ENCODE measurements around the gene SLC22A23. TPM values are rescaled to one million over a fixed set of nuclear protein-coding genes. Genes with fewer than 3 reads are reported as not detected.

Gene SLC22A23
- total RNA-seq, 4 donors from 2014 or later: 7.6 to 13.1 (median 9.5) TPM

GRCh38 chr6:3310051-3310448 is 146.8 kb downstream of the SLC22A23 start:
- 61% methylated on average over 6 of the region's 6 CpGs for WGBS
- H3K27me3 ChIP-seq: no peaks in the 10 kb centered on the region
- TF ChIP-seq CTCF (IDR thresholded peaks at IDR 0.05): no peak
- TF ChIP-seq POLR2A (IDR thresholded peaks at IDR 0.05; ENCODE audit: low read depth): no peak
- no peak for TF ChIP-seq POLR2AphosphoS5 (IDR thresholded peaks at IDR 0.05)
- no peak for TF ChIP-seq EP300 (IDR thresholded peaks at IDR 0.05)
- no peak overlapping the region for H3K4me3 ChIP-seq
- peaks cover 0 to 6% (median 3%) of the 10 kb centered on the region in 4 donors for H3K36me3 ChIP-seq
- no peaks in the 10 kb centered on the region for H3K9me3 ChIP-seq
- intact Hi-C loops (cut with DNase I): no loop called here
- DNase-seq (ENCODE audit: extremely low spot score): no peak
- no peak overlapping the region for H3K27ac ChIP-seq (replicated peaks in 1 of 4)
- peaks cover 0 to 4% (median 0%) of the 10 kb centered on the region in 4 donors for H3K4me1 ChIP-seq

GRCh38 chr6:3309391-3310050 is 147.3 kb downstream of the SLC22A23 start:
- WGBS: 84% methylated on average over 11 of the region's 11 CpGs
- no peak for DNase-seq (ENCODE audit: extremely low spot score)
- intact Hi-C loops (cut with DNase I): no loop called here

GRCh38 chr6:3308106-3308505 is 148.7 kb downstream of the SLC22A23 start:
- peaks cover 0 to 4% (median 0%) of the 10 kb centered on the region in 4 donors for H3K4me1 ChIP-seq
- TF ChIP-seq POLR2AphosphoS5 (IDR thresholded peaks at IDR 0.05) (no peak), POLR2A (IDR thresholded peaks at IDR 0.05; ENCODE audit: low read depth) (no peak), CTCF (IDR thresholded peaks at IDR 0.05) (no peak), EP300 (IDR thresholded peaks at IDR 0.05) (no peak)
- H3K9me3 ChIP-seq: no peaks in the 10 kb centered on the region
- peaks cover 0 to 6% (median 3%) of the 10 kb centered on the region in 4 donors for H3K36me3 ChIP-seq
- H3K27me3 ChIP-seq: no peaks in the 10 kb centered on the region
- WGBS: 97% methylated on average over 10 of the region's 10 CpGs
- no peak for DNase-seq (ENCODE audit: extremely low spot score)
- H3K27ac ChIP-seq (replicated peaks in 1 of 4): no peak overlapping the region
- intact Hi-C loops (cut with DNase I): no loop called here
- H3K4me3 ChIP-seq: no peak overlapping the region

More at GRCh38 chr6:3309391-3310050, 147.3 kb downstream of the SLC22A23 start:
- no peak overlapping the region for H3K4me3 ChIP-seq
- TF ChIP-seq POLR2AphosphoS5 (IDR thresholded peaks at IDR 0.05): no peak
- TF ChIP-seq POLR2A (IDR thresholded peaks at IDR 0.05; ENCODE audit: low read depth): no peak
- no peak for TF ChIP-seq CTCF (IDR thresholded peaks at IDR 0.05)
- TF ChIP-seq EP300 (IDR thresholded peaks at IDR 0.05): no peak
- H3K4me1 ChIP-seq: peaks cover 0 to 4% (median 0%) of the 10 kb centered on the region in 4 donors
- no peaks in the 10 kb centered on the region for H3K27me3 ChIP-seq
- H3K9me3 ChIP-seq: no peaks in the 10 kb centered on the region
- peaks cover 0 to 6% (median 3%) of the 10 kb centered on the region in 4 donors for H3K36me3 ChIP-seq
- no peak overlapping the region for H3K27ac ChIP-seq (replicated peaks in 1 of 4)

GRCh38 chr6:3307436-3307835 is 149.4 kb downstream of the SLC22A23 start:
- intact Hi-C loops (cut with DNase I): no loop called here
- WGBS: 95% methylated on average over 11 of the region's 12 CpGs

More at GRCh38 chr6:3307436-3307835, 149.4 kb downstream of the SLC22A23 start:
- TF ChIP-seq POLR2A (IDR thresholded peaks at IDR 0.05; ENCODE audit: low read depth): no peak
- no peak for TF ChIP-seq CTCF (IDR thresholded peaks at IDR 0.05)
- TF ChIP-seq EP300 (IDR thresholded peaks at IDR 0.05): no peak
- no peak for TF ChIP-seq POLR2AphosphoS5 (IDR thresholded peaks at IDR 0.05)
- Histone ChIP-seq H3K9me3 (no peaks in the 10 kb centered on the region), H3K27me3 (no peaks in the 10 kb centered on the region), H3K4me3 (no peak overlapping the region), H3K27ac (replicated peaks in 1 of 4) (no peak overlapping the region), H3K4me1 (peaks cover 0 to 4% (median 0%) of the 10 kb centered on the region in 4 donors), H3K36me3 (peaks cover 0 to 6% (median 3%) of the 10 kb centered on the region in 4 donors)
- DNase-seq (ENCODE audit: extremely low spot score): no peak

Measured in esophagus muscularis mucosa (tissue), 4 donors.